NCI-H1105 treated with DMSO at 0.1 percent for 48 hours (cell line): ENCODE measurements around the gene EVA1C.
"Not testable (repeated sequence)": the region's sequence is repeated elsewhere in the genome, so short reads cannot be mapped to it uniquely, and the experiment has no call there.

Source experiments
- DNase-seq: peaks from one replicate; lab custom pipeline; 2025; lab: John Stamatoyannopoulos, UW

The EVA1C gene

GRCh38 chr21:32390537-32391224, 21.8 kb upstream of the EVA1C start:
- DNase-seq: not testable (repeated sequence)

DNA sequence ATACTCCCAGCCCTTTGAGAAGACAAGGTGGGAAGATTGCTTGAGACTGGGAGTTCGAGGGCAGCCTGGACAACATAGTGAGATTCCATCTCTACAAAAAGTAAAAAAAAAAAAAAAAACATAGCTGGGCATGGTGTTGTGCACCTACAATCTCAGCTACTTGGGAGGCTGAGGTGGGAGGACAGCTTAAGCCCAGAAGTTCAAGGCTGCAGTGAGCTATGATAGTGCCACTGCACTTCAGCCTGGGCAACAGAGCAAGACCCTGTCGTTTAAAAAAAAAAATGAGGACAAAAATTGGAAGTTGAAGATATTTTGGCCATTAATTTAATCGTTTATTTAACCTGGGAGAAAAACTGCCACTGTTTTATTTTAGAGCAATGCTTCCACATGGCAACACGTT, 20.8 kb upstream of the EVA1C start:
- DNase-seq: no peak

DNA sequence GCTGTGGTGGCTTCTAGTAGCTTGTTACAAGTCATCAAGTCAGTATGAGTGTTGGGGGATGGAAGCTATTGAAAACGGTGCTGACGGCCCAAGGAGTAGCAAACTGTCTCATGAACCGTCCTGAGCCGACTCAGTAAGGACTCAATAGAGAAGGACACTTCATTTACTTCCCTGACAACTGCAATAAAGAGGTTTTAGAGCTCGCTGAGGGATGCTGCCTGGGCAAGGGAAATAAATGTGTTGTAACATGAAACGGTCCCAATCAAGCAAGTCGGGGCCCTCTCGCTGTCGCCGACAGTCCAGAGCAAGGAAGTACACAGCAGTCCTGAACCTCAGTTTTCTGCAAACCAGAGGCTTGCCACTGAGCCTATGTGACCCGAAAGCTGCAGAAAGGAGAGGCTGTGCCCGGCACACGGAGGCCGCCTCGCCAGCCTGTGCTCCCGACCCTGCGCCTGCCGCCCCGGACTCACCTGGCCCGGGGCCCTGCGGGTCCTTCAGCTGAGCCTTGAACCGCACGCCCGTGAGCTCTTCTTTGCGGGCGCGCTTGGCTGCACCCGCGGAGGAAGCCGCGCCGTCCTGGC, 20.1 kb upstream of the EVA1C start:
- DNase-seq: no peak

GRCh38 chr21:32392880-32393676, 19.4 kb upstream of the EVA1C start, which contains the start of gene URB1:
Gene URB1 (minus strand): TSS chr21:32393012. CDS start chr21:32392910, 102 bp downstream.
- peak; percentile 85 for DNase-seq

- no peak for DNase-seq
Measured at GRCh38 chr21:32393677-32394001, 18.9 kb upstream of the EVA1C start.

DNA sequence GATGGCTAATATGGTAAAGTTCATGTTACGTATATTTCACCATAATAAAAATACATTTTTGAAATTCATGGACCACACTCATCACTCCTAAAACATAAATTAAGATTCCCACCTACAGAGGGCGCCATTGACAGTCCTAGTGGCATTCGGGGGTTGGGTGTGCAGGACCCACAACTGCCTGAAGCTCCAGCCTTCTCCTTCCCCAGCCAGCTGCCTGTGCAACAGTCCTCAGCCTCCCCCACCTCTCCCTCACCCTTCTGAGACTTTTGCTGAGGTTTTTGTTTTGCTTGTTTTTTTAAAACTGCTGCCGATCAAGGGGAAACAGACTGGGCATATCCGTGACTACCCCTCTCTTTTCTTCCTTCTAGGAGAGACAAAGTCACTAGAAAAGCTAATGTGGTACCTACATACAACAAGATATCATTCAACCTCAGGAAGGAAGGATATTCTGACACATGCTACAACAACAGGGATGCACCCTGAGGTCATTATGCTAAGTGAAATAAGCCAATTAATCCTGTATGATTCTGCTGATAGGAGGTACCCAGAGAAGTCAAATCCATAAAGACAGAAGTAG, 9.2 kb upstream of the EVA1C start:
- DNase-seq: peak; percentile 46

DNA sequence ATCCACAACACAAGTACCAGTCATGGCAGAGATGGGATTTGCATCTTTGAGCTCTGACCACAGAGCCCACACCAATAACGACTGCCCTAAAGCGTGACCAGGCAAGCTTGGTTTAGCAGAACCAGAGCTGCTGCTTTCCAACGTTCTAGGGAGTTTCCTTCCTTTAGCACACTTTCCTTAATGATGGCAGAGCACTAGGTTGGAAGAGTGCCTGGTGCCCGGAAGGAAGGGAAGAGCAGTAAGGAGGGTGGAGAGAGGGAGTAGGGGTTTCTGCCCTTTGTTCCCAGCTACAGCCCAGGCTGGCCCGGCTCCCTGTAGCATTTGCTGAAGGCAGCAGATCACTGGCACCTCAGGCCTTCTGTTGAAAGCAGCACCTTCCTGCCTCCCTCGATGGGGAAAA, 6.1 kb upstream of the EVA1C start:
- no peak for DNase-seq

DNA sequence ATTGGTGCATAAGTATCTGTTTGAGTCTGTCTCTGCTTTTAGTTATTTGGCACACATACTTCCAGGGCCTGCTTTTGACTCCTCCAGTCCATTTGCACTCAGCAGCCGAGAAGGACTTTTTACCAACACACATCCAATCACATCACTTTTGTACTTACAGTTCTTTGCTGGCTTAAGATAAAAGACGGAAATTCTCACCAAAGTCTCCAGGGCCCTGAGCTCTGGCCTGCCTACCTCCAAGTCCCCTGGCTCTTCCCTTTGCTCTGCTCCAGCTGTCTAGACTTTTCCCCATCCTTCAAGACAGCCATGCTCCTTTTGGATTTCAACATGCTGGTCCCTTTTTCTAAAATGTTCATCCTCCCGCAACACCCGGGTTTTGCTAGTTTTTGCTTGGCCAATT, 2.2 kb upstream of the EVA1C start:
- no peak for DNase-seq

DNA sequence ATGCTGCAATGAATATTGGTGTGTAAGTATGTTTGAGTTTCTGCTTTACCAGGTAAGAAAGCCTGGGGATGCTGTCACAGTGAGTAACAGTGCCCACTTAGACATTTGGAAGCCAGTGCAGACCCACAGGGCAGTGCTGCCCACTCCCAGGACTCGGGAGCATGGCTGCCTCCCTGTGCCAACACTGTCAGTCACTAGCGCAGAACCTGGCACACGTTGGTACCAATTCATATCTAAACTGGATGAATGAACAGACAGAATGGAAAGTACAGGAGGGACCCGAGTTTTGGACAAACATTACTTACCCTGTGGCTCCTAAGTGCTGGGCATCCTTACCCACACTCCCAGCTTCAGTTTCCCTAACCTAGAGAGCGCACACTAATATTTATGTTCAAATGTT, 1.6 kb upstream of the EVA1C start:
- DNase-seq: no peak

DNA sequence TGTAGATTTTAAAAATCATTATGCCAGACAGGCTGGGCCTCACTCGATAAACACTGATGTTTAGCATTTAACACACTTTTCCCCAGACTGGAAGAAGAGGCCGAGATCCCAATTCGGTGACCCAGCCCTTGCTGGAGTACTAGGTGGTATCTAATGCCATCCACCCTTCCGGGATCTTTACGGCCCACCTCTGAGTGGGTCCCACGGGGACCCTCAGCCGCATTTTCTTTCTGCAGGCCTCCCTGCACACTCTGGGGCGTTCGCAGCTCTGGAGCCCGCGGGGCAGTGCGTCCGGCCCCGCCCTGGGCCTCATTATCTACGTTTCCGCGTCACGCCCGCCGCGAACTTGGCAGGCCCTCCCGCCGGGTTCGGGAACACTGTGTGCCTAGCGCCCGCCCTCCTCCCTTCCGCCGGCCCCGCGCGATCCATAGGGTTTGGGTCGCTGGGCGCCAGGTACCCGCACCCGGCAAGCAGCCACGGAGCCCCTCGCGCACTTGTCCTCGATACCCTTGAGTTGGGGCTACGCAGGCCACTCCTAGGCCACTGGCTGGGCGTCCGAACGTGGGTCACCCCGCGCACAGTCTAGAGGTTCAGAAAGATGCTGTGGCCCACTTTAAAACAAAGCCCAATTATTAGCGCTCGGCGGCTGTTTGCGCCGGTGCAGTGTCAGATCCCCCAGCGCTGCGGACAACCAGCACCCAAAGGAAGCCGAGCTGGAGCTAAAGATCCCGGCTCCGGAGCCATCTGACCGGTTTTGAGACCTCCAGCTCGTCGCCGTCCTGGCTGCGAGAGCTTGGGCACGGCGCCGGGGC, 950 bp upstream of the EVA1C start:
- peak; percentile 49 for DNase-seq

DNA sequence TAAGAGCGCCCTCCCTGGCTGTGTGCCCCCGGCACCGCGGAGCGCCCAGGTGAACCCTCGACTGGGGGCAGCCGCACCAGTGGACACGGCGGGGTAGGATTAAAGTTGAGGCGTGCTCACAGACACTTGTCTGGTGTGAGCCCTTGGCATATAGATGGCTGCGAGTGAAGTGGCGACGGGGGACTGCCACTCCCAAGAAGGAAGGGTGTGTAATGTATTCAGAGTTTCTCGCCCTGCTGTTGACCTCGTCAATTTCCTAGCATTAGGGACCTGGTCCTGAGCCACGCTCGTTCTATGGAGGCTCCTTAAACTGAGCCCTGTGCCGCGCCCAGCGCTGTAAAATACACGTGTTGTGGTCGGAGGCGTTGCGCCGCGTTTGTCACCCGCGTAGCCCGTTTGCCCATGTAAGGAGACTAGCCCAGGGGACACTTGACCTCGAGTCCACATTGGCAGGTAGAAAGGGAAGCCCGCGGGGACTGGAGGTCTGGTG, 554 bp downstream of the EVA1C start:
- DNase-seq: no peak

DNA sequence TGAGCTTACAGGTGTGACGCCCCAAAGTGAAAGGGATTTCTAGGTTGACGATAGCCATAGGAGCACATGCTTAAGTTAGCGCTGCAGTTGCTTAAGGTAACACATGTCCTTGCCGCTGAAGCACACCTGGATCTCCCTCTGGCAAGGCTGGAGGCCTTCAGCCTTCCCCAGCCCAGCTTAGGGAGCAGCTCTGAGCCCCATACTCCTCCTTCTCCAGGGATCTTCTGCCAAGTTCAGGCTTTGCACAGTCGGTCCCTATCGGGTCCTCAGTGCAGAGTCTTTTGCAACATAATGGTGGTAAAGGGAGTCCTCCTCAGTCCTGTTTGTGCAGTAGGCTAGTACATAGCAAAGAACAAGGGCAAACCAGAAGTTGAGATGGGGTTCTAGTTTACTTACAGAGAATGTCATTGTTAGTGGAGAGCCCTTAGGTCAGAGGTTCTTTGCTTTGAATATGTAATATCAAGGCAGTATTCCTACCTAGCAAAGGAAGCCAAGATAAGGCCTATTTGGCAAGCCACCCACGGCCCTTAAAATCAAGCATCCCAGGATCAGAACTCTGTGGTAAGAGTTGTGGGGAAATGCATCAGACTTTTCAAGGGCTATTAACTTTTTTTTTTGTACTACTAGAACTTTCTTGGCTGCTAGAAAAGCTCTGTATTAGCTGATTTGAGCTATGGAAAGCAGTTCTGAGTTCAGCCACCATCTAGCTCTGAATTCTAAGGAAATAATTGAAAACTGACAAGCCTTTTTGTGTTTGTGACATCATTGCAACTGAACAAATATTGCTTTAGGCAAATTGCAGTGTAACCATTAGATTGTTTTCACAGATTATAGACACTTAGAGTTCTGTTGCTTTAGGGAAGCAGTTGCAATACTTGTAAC, 1.4 kb downstream of the EVA1C start:
- DNase-seq: peak; percentile 1

DNA sequence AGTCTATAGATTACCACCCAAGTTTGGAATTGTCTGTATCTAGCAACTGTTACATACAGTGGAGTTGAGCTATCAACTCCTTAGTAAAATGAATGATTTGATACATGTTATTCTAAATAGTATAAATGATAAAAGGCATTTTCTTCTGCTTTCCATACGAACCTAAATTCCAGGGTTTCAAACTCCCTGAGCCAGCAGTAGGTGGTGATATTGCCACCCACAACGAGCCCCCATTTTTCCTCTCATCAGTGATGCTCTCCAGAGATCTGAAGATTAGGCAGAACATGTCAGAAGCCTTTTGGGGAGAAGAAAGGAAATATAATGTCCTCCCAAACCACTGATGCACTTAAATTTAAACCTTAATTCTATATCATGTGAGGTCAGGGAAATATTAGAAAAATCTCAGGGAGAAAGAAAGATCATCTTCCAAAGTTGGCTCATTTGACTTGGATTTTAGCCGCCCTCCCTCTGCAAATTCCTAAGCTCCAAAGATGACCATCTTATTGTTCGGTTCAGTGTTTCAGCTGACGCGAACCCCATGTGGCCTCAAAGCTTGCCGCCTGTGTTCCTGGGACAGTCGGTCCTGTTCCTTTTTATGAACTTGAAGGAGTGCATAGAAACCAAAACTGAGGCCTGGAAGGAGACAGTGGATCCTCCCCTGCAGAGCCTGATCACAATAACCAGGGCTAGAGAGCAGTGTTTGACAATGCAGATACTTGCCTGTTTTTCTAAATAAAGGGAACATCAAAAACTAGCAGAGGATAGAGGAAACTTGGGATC, 2.3 kb downstream of the EVA1C start:
- peak; percentile 20 for DNase-seq

DNA sequence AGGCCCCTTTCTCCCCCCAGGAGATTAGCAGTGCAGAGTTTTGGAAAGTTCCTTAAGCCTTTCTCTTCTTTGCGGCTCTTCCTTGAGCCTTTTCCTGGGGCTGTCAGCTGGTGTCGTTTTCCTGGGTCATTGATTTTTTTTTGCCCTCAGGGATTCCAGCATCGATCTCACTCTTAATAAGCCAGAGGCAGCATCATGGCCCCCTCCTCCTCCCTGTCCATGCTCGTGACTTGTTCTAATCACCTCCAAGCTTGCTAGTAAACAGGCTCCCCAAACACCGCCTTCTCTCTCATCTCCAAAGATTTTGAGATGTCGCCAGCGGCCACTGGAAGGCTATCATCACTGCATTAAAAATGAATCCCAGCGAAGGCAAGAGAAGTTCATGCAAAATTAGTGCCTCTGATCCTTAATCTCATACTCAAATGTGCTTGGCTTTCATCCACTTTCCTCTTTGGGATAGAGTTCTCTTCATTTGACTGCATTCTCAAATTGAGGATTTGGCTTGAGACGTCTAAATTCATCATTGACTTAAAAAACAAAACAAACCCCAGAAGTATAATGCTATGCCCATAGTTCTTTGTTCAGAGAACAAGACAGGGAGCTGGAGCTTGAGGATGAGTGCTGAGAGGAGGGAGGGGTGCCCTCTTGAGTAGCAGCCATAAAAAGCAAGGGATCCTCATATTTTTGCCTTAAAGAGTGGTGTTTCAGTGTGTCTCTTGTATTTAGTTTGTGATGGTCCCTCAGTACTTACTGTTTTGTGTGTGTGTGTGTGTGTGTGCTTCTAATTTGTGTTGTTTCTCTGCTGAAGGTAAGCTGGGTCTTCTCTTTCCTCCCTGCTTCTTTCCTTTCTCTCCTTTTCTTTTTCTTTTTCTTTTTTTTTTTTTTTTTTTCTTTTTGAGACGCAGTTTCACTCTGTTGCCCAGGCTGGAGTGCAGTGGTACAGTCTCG, 3.2 kb downstream of the EVA1C start:
- DNase-seq: no peak

GRCh38 chr21:32418146-32418545, 5.6 kb downstream of the EVA1C start:
- DNase-seq: no peak

DNA sequence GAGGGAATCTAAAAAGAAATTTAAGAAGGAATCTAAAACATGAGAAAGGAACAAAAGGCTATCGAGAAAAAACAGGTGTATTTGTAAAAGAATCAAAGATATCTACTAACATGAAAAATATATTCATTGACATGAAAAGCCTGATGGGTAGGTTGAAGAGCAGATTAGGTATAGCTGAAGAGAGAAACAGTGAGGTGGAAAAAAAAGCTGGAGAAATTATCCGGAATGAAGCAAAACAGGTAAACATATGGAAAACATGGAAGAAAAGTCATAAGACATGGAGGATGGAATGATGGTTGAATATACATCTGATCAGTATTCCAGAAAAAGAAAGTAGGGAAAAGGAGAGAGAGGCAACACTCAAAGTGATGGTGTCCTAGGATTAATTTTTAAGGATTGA, 9.6 kb downstream of the EVA1C start:
- DNase-seq: no peak

GRCh38 chr21:32423320-32424190, 11.0 kb downstream of the EVA1C start:
- no peak for DNase-seq

- no peak for DNase-seq
Measured at GRCh38 chr21:32424191-32424535, 11.7 kb downstream of the EVA1C start.
